T-helper 2 cell (primary cell): ENCODE measurements around the gene CAMTA2.
A peak's percentile ranks its signal among the peaks of the same experiment; 100 is the strongest.

Experiments
- DNase-seq, 5 experiments: peaks; one replicate each; pipeline versions ENCODE4 v3.0.0 to v3.0.0-alpha.2; 2012 to 2022

CAMTA2 gene

GRCh38 chr17:4967539-4968485 is 19.7 kb downstream of the CAMTA2 start, which contains the start of gene SPAG7:
TSS of gene SPAG7 (minus strand) at chr17:4967817. CDS start at chr17:4967804, 13 bp downstream.
- DNase-seq, result peak; percentile 80 to 97 (median 88)

DNA sequence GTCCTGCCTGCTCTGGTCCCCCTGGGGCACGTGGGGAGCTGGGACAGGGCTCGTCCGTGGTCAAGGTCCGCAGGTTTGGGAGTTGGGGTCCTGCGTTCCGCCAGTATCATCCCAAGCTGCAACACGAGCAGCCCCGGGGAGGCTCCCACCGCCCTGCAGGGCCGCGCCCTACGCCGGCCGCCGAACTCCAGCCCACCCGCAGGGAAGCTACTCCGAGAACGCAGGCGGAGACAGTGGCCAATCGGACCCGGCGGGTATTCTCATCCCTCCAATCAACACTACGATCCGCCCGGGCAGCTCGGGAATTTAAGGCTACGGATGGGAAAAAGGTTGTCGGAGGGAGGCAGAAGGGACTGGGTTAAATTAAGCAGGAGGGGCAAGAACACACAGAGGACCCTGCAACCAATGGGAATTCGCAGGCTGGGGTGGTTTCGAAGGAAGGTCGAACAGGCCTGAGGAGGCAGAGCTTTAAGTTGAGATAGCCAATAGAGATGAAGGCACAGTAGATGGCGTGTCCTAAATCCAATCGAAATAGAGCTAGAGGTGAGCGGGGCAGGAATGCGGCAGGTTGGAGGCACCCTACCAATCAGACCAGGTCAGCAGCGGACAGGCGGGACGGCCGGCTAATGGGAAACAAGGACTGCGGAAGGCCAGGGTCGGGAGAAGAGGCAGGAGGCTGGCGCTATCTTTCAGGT is 20.5 kb downstream of the CAMTA2 start:
- DNase-seq, result peak; percentile 71 to 100 (median 89)

DNA sequence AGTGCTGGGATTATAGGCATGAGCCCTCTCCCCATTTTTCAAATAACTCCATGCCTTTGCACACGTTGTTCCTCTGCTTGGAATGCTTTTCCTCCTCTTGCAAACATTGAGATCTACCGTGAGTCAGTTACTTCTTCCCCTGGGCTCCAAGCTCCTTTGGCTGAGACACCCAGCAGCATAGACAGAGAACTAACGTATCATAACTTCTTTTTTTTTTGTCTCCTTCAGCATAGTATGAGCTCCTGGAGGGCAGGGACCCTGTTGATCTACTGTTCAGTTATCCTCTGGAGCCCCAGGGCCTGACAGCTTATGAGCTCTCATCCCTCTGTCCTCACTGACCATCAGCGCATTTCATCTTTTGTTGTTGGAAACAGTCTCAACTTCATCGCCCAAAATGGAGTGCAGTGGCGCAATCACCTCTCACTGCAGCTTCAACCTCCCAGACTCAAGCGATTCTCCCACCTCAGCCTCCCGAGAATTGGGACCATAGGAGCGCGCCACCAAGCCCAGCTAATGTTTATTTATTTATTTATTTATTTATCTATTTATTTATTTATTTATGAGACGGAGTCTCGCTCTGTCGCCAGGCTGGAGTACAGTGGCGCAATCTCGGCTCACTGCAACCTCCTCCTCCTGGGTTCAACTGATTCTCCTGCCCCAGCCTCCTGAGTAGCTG is 22.0 kb downstream of the CAMTA2 start:
- DNase-seq, result no peak

DNA sequence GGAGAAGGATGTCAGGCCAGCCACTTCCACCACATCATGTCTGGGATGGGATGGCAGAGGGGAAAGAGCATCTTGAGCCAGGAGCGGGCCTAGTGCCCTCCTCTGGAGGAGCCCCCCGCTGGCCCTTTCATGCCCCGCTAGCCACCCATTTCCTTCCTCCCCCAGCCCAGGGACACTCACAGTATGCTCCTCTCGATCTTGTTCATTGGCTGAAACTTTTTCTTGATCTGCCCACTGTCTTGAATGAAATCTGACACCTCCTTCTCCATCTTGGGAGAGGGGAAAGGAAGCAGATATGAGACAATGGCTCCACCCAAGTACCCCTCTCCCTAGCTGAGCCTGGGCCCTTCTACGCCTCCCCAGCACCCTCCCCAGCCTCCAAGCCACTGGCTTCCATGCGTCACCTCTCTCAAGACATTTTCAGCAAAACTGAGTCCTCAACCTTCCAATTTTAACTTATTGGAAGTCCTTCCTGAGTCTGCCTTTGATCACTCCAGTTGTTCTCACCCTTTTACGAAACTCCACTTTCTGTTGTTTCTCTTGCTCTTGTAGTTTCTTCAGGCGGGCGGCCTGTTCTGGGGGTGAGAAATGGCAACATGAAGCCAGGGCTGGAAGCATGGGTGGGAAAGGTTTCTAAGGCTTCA is 27.1 kb downstream of the CAMTA2 start:
- no peak for DNase-seq

- DNase-seq, result no peak
Measured at GRCh38 chr17:4959261-4959965, 28.1 kb downstream of the CAMTA2 start.

DNA sequence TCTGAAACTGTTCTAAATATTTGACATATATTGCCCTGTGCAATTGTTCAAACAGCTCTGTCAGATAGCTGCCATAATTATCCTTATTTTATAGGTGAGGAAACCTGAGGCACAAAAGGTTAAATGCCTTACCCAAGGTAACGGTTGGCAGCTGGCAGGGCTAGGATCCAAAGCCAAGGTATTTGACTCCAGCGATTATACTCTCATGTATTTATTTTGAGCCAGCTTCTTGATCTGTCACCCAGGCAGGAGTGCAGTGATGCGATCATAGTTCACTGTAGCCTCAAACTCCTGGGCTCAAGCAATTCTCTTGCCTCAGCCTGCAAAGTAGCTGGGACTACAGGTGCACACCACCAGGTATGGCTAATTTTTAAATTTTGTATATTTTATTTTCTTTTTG is 29.4 kb downstream of the CAMTA2 start:
- no peak for DNase-seq

- peak in 2 of 5 experiments; percentile 27 to 48 for DNase-seq
Measured at GRCh38 chr17:4956493-4957061, 30.9 kb downstream of the CAMTA2 start.

GRCh38 chr17:4955091-4955490 is 32.4 kb downstream of the CAMTA2 start:
- DNase-seq, result no peak

DNA sequence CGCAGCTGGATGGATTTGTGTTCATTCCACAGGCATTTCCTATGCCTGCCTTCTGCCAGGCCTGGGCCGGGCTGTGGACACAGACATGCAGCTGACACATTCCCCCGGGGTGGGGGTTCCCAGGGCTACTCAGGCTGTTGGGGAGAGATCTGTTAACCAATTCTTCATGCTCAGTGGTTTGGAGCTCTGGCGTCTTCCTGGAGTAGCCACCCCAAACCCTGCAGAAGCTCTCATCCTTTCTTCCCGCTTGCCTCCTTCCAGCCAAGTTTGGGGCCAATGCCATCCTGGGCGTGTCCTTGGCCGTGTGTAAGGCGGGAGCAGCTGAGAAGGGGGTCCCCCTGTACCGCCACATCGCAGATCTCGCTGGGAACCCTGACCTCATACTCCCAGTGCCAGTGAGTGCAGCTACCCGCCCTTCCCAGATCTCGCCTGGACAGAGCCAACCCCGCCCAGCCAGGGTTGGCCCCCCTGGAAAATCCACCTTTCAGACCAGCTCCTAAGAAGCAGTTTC is 34.0 kb downstream of the CAMTA2 start:
- DNase-seq, result no peak

- no peak for DNase-seq
Measured at GRCh38 chr17:4951486-4951885, 36.0 kb downstream of the CAMTA2 start.

- DNase-seq, result no peak
Measured at GRCh38 chr17:4950746-4951204, 36.7 kb downstream of the CAMTA2 start, which contains the start of gene ENO3. TSS of gene ENO3 (plus strand) at chr17:4951119. CDS start at chr17:4951830, 711 bp downstream.

DNA sequence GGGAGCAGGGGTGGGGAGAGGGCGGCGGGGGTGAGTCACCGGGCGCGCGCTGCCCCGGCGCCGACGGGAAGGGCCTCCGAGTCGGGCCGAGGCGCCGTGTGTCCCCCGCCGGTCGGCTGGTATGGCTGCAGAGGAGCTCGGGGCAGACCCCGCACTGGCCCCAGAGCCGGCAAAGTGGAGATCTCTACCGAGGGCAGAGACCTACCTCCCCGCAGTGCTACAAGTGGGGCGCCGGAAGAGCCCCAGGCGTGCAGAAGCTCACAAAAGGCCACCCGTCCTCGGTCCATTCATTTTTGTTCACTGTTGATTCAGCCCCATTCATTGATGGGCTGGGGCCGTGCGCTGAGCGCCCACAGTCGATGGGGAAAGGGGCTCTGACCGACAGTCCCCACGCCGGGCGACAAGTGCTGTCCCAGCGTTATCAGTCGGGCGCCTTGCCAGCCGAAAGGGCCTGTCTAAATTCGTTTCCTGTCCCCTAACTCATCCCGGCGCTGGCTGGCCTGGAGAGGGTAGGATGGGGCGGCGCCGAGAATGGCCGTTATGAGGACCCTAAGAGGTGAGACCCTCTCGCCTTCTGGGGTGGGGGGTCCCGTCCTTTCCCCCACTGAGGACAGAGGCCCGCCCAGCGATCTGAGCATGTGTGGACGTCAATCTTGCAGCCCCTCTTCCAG is 37.3 kb downstream of the CAMTA2 start:
- no peak for DNase-seq

DNA sequence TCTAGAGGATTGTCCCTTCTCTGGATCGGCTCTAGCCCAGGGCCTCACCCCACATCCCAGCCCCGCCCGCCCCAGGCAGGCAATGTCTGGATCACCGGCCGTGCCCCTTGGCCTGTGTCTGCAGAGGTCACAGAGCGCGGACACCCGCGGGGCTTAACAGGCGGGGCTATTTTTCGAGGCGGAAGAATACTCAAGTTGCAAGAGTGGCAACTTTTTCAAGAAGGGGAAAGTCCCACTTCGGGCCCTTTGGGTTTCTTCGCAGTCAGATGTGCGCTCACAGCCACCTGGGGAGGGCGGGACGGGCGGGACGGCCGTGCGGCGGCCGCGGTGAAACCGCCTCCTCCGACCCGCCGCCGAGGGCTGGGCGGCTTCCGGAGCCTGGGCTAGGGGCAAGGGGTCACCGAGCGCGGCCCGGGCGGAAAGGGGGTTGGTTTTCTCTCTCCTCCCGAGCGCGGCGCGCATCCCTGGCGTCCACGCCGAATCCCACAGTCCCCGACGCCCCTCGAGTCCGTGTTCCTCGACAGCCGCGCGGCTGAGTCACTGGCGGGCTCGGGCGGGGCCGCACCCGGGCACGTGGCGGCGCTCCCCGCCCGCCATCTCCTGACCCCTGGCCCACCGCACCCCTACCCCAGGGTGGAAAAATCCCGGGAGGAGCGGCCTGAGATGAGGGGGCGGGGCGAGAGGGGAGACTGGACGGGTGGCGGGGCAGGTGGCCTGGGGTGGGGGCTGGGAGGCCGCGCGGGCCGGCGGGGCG is 38.0 kb downstream of the CAMTA2 start:
- peak in 4 of 5 experiments; percentile 46 to 94 (median 74) for DNase-seq

DNA sequence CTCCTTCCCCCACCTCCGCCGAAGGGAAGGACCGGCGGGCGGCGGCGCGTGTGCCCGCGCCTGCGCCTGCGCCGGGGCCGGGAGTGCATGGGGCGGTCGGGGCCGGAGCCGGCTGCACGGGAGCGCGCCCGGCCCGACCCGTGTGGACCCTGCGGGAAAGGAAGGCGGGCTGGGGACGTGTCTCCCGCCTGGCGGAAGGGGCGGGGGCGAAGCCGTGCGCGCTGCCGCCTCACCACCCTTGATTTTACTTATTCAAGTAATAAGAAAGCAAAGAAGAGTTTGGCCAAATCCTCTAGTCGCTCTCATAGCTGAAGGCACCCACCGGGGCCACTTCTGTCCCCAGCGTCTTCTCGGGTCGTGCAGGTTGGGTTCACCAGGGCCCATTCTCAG is 38.5 kb downstream of the CAMTA2 start:
- peak; percentile 36 to 93 (median 61) for DNase-seq

- peak; percentile 68 to 97 (median 86) for DNase-seq
Measured at GRCh38 chr17:4948166-4948930, 39.1 kb downstream of the CAMTA2 start, which contains the start of gene PFN1. TSS of gene PFN1 (minus strand) at chr17:4948530. CDS start at chr17:4948394, 136 bp downstream.

DNA sequence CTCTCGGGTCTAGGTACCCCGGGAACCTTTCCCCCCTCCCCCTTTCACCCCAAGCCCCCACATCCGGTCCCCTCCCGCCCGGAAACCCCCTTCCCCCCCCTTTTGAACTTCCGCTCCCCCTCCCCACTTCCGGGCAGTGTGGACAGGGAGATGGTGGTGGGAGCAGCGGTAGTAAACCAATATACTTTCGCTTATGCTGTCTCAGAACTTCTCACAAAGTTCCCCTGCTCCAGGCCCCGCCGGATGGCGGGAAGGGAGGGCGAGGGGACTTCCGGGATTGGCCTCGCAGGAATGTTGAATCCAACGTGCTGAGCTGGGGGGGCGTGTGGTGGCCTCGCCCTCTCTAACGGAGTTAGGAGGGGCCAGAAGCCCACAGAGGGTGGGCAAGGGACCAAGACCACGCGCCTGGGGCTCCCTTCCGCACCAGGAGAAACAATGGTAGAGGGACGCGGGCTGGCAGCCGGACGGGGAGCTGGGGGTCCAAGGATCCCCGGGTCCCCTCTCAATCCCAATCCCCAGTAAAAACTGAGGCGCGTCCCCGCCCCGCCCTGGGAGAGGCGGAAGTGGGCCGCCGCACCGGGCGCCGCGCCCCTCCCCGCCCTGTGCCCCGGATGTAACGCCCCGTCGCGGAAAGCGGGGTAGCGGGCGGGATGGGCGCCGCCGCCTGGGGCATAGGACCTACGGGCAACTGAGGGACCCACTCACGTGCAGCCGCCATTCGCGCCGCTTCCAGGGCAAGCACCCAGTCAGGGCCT is 39.9 kb downstream of the CAMTA2 start:
- DNase-seq, result peak; percentile 46 to 89 (median 59)

- DNase-seq, result no peak
Measured at GRCh38 chr17:4947010-4947410, 40.5 kb downstream of the CAMTA2 start.
